22Rv1 (cell line): ENCODE measurements around the gene HARBI1.
A peak's percentile ranks its signal among the peaks of the same experiment; 100 is the strongest.

Experiments used
- H3K27ac ChIP-seq: fragments of 450-650 bp; 2 replicates; pipeline ENCODE4 v1.5.1; 2017
- ZFX ChIP-seq: fragments of 450-650 bp; IDR thresholded peaks from 2 replicates; pipeline ENCODE4 v1.6.1; 2017; ENCODE audit warnings: antibody characterized with exemption, borderline replicate concordance
- TF ChIP-seq, protein P1 (sequence below): fragments of 450-650 bp; IDR thresholded peaks from 2 replicates; pipeline ENCODE4 v1.5.1; 2017; ENCODE audit warnings: mild to moderate bottlenecking

The HARBI1 gene

DNA sequence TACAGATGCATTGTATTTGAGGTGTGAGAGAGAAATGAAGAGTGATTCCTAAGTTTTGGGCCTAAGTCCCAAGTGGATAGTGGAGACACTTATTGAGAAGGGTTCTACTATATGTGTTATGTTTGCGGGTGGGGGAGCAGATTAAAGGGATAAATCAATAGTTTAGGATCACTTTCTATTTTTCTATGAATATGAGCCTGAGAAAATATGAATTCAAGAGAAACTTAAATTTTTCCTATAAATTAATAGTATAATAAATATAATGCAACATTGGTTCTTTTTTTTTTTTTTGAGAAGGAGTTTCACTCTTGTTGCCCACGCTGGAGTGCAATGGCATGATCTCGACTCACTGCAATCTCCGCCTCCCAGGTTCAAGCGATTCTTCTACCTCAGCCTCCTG, 54.5 kb downstream of the HARBI1 start:
- TF ChIP-seq, protein P1, sequence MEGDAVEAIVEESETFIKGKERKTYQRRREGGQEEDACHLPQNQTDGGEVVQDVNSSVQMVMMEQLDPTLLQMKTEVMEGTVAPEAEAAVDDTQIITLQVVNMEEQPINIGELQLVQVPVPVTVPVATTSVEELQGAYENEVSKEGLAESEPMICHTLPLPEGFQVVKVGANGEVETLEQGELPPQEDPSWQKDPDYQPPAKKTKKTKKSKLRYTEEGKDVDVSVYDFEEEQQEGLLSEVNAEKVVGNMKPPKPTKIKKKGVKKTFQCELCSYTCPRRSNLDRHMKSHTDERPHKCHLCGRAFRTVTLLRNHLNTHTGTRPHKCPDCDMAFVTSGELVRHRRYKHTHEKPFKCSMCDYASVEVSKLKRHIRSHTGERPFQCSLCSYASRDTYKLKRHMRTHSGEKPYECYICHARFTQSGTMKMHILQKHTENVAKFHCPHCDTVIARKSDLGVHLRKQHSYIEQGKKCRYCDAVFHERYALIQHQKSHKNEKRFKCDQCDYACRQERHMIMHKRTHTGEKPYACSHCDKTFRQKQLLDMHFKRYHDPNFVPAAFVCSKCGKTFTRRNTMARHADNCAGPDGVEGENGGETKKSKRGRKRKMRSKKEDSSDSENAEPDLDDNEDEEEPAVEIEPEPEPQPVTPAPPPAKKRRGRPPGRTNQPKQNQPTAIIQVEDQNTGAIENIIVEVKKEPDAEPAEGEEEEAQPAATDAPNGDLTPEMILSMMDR, result no peak
- TF ChIP-seq ZFX, result no peak
- no peak overlapping the region for H3K27ac ChIP-seq

DNA sequence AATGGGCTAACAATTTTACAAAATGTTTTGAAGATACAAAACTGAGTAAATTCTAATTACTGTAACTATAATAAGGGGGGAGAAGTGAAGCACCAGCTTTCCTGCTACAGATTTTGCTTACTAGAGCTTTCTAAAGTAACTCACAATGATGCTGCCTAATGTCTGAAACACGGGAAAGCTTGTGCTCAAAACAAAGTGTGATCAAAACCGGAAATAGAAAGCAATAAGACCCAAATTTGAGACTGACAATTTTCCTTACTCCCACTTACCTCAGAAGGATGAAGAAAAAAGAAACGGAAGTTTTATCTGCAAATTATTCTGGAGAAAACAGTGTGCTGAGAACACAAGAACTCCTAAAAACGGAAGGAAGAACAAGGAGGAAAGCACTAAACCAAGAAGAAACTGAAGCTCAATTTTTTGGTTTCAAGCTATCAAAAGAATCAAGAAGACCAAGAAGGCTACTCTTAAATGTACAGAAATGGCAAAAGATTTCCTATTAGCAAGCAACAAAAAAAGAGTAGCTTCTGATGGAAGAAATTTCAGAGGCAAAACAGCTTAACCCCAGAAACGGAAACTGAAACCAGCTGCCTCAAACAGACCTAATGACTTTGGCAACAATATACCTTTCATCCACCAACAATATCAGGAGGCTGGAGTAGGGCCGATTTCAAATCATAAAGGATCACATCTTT, 56.6 kb downstream of the HARBI1 start:
- no peak overlapping the region for H3K27ac ChIP-seq
- TF ChIP-seq, protein P1, result no peak

DNA sequence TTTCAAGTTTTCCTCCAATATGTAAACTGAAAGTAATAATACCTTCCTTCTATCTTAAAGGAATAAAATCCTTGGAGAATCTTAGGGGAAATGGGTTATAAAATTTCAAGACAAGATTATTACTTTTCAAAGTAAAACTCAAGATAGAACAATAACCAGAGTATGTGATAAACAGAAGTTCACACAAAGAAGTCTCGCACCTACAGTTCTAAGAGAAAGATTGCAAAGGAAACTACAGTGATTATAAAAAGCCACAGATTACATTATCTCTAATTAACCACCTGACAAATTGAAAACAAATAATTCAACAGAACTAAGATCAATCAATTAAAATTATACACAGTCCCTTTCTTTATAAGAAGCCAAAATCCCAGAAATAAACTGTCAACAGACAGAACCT, 57.2 kb downstream of the HARBI1 start:
- H3K27ac ChIP-seq, result no peak overlapping the region
- TF ChIP-seq, protein P1, result no peak
- TF ChIP-seq ZFX, result no peak

DNA sequence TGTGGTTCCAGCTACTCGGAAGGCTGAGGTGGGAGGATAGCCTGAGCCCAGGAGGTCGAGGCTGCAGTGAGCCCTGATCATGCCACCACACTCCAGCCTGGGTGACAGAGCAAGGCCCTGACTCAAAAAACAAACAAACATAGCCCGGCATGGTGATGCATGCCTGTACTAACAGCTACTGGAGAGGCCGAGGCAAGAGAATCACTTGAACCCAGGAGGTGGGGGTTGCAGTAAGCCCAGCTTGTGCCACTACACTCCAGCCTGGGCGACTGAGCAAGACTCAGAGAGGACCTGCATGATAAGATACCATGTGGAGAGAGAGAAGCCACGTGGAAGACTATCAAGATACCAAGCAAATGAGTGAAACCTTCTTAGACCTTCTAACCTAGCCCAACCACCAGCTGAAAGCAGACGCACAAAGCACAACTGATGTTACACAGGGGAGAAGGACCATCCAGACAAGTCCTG, 59.3 kb downstream of the HARBI1 start:
- no peak overlapping the region for H3K27ac ChIP-seq
- no peak for TF ChIP-seq ZFX
- TF ChIP-seq, protein P1, result no peak

DNA sequence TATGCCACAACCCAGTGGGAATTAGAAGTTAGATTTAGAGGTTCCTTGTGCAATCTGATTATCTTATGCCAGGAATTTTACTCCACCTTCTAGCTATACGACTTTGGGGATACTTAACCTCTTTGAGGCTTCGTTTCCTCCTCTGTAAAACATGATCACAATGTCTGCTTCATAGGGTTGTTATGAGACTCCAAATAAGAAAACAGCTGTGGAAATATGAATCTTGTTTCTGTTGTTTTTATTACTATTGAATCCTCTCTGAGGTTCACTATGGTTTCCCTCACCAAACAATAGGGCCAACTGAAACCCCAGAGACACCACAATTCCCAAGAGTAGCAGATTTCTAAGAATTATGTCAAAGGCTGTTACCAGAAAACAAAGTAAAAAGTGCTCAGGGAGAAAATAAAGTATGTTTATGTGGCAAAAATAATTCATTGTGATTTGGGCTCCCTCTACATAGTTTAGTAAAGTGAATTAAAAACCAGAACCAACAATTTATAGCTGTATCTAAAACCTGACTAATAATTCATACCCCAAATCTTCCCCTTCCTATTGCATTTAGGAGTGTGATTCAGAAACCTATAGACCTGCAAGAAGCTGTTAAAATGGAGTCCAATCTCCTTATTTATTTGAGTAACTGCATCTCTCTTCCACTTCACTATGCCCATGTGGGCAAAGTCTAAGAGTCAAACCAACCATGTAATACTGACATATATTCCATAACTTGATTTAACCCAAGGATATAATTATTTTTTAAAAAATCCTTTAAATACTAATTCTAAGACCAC, 61.6 kb downstream of the HARBI1 start:
- peak overlapping the region; percentile 70 for H3K27ac ChIP-seq

DNA sequence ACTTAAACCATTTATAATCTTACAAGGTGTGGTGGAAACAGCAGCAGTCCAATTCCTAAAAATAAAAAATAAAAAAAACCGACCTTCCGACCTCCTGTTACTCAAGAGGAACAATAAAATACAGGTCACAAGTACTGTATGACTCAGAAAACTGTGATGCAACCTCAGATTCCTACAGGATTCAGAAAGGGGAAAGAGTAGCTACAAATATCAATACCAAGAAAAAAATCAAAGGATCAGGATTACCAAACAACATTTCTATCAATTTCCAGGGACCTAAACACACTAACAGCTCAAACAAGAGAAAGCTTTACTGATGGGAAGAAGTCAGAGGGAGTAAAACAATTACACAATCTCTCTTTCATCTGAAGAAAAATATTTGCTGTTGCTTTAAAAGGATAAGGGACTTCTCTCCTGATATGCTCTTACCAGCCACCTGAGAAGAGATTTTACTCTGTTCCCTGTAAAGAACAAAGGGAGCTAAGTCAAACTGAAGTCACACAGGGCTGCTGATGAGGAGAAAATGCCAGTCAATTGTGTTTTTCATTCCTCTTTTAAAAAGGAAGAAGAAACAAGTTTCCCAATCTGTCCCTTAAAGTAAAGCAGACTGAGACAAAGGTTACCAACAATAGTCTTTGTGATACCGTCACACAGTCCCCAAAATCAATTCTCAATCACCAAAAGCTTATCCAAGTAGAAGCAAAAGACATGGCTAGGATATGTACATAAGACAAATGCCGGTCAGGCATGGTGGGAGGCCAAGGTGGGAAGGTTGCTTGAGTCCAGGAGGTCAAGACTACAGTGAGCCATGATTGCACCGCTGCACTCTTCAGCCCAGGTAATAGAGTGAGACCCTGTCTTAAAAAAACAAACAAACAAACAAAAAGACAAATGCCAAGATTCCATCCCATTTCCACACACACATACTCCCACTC, 62.5 kb downstream of the HARBI1 start:
- TF ChIP-seq ZFX, result no peak
- TF ChIP-seq, protein P1, result no peak
- H3K27ac ChIP-seq, result peak overlapping the region; percentile 70

More for the DNA sequence above, 61.6 kb downstream of the HARBI1 start:
- no peak for TF ChIP-seq ZFX
- TF ChIP-seq, protein P1, result no peak
